NOMO-1 treated with DMSO at 0.1 percent for 48 hours (cell line): ENCODE data around the gene METTL25.
"Not testable (repeated sequence)": the region's sequence is repeated elsewhere in the genome, so short reads cannot be mapped to it uniquely, and the experiment has no call there.

Experiments
- DNase-seq: peaks from one replicate; lab custom pipeline; 2025; ENCODE audit not compliant: unreplicated experiment; lab: John Stamatoyannopoulos, UW

Gene METTL25, protein sequence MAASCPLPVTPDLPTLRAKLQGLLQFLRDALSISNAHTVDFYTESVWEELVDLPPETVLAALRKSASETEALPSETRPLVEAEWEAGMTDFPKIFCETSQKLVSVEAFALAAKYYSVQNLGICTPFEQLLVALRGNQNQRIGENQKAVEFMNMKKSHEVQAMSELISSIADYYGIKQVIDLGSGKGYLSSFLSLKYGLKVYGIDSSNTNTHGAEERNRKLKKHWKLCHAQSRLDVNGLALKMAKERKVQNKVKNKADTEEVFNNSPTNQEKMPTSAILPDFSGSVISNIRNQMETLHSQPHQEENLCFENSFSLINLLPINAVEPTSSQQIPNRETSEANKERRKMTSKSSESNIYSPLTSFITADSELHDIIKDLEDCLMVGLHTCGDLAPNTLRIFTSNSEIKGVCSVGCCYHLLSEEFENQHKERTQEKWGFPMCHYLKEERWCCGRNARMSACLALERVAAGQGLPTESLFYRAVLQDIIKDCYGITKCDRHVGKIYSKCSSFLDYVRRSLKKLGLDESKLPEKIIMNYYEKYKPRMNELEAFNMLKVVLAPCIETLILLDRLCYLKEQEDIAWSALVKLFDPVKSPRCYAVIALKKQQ

GRCh38 chr12:82358200-82359114, at the start of gene METTL25, which contains the start of gene CCDC59:
Gene METTL25, plus strand, starts transcription at chr12:82358529. Its CDS starts 37 bp downstream, at chr12:82358566.
Gene CCDC59, minus strand, starts transcription at chr12:82358387. Its CDS starts 11 bp downstream, at chr12:82358376.
- peak; percentile 96 for DNase-seq

DNA sequence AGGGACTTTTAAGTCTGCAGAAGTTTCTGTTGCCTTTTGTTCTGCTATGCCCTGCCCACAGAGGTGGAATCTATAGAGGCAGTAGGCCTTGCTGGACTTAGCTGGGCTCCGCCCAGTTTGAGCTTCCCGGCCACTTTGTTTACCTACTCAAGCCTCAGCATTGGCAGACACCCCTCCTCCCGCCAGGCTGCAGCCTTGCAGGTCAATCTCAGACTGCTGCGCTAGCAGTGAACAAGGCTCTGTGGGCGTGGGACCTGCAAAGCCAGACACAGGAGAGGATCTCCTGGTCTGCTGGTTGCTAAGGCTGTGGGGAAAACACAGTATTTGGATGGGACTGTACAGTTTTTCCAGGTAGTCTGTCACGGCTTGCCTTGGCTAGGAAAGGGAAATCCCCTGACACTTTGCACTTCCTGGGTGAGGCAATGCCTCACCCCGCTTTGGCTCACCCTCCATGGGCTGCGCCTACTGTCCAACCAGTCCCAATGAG, 43.9 kb upstream of the METTL25 start:
- DNase-seq = no peak

DNA sequence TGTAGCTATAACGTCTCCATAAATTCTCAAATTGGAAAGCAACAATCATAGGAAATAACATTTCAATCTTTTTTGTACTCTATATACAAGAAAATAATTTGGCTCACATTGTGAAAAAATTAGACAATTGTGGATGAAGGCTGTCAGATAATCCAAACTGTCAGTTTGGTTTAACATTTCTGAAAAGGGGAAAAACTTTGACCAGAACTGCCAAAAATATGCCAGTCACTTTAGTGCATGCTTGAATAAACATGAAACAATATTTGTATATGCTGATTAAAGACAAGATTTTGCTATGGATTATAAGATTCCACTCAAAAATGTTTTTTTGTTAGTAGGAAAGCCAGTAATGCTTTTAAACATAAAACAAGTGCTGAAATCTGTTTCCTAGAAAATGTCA, 39.1 kb upstream of the METTL25 start:
- no peak for DNase-seq

GRCh38 chr12:82325540-82326336, 32.6 kb upstream of the METTL25 start:
- DNase-seq = no peak

GRCh38 chr12:82326905-82327503, 31.3 kb upstream of the METTL25 start:
- DNase-seq = peak; percentile 14

- DNase-seq = no peak
These were observed 30.5 kb upstream of the METTL25 start for GRCh38 chr12:82327861-82328260.

DNA sequence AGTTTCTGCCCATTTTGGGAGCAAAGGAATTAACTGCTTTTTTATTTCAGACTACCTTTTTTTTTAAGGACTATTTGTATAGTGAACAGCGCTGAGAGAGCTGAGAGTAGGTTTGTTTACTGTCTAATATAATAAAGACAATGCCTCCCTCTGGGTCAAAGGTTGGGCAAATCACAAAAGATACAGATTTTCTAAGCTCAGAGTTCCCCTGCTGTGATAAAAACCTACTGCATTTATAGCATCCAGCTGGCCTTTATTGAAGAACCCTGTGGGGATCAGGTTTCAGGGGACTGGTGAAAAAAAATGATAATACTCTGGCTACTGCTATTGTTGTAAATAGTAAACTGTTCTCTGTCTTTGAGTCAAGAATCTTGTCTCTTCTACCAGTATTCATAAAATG, 28.8 kb upstream of the METTL25 start:
- DNase-seq = no peak

GRCh38 chr12:82350161-82350560, 8.2 kb upstream of the METTL25 start:
- DNase-seq = no peak

DNA sequence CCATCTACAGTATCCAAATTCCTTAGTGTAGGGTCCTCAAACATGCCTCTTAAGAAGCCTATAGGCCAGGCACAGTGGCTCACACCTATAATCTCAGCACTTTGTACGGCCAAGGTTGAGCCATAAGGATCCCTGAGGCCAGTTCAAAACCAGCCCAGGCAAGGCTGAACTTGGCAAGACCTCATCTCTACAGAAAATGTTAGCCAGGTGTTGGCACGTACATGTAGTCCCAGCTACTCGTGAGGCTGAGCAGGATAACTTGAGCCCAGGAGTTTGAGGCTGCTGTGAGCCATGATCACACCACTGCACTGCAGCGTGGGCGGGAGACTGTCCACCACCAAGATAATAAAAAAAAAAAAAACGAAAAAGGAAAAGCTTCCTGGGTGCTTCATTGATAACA, 6.9 kb upstream of the METTL25 start:
- DNase-seq = no peak

DNA sequence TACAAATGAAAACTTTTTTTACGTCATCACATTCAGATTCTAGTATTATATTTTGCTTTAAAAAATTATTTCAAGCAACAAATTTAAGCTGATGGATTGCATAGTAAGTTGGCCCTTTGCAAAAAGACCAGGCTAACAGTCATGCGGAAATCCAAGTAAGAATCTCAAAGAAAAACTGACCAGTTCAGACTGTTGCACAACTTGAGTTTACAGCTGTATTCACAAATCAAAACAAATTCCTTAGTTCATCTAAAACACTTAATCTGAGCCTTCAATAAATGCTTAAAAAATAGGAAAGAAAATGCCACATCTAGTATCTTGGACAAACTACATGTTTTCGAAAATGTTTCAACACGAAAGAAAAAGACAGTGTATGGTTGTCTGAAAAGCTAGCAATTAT, 989 bp upstream of the METTL25 start:
- no peak for DNase-seq

DNA sequence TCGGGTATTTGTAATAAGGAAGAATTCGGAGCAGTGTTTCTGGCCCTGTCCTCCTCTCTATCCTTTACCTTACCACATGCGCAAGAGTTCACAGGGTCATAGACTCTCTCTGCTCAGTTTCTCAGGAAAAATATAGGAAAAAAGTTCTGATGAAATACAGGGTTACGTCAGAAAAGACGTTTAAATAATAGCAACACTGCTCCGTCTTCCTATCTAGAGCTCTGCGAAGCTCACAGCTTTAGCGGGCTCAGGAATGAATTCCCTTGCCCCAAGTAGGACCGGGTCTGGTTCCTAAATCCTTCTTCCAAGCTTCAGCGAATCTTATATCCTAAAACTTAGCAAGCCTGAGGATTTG, 507 bp upstream of the METTL25 start:
- DNase-seq = no peak

DNA sequence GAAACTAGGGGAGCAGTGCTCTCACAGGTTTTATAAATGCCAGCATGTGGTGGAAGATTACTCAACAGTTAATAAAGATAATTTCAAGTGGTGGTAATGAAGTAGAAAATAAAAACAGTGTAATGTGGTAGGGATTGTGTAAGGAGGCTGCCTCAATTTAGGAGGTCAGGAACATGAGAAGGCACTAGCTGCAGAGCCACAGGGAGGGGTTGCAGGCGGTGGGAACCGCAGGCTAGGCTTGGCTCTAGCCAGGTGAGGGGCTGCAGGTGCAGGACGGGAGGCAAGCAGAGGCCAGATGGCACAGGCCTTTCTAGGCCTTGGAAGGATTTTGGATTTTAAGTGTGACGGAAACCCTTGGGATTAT, 768 bp downstream of the METTL25 start:
- peak; percentile 55 for DNase-seq

DNA sequence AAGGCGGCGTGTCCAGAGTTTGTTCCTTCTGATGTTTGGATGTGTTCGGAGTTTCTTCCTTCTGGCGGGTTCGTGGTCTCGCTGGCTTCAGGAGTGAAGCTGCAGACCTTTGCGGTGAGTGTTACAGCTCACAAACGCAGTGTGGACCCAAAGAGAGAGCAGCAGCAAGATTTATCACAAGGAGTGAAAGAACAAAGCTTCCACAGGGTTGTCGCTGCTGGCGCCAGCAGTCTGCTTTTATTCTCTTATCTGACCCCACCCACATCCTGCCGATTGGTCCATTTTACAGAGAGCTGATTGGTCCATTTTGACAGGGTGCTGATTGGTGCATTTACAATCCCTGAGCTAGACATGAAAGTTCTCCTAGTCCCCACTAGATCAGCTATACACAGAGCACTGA, 2.5 kb downstream of the METTL25 start:
- DNase-seq = not testable (repeated sequence)

GRCh38 chr12:82361461-82361915, 3.2 kb downstream of the METTL25 start:
- DNase-seq = no peak

DNA sequence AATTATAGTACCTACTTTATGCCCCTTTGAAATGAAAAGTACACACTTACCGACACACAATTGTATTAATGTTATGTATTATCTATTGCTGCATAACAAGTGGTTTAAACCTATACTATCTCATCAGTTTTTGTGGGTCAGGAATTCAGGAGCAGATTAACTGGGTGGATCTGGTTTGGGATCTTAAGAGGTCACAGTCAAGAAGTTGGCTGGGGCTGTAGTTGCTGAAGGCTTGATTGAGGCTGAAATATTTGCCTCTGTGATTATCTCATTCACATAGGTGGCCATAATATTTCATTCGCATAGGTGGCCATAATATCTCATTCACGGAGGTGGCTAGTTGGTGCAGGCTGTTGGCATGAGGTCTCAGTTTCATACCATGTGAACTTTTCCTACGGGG, 5.7 kb downstream of the METTL25 start:
- no peak for DNase-seq

DNA sequence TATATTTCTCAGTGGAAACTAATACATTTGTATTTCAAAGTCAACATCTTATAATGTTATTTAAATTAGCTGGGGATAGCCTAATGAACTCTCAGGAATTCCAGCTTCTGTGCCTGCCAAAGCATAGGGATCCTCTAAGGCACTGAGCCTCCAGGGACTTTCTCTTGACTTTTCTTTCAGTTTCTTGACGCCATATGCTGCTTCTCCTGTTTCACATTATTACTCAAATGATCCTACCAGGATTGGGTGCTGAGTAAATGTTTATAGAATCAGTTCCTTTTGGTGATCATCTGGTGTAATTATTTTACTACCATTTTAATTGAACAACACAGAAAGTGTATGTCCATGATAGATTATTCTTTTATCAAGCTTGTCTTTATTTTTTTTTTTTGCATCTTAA, 7.9 kb downstream of the METTL25 start:
- DNase-seq = no peak

DNA sequence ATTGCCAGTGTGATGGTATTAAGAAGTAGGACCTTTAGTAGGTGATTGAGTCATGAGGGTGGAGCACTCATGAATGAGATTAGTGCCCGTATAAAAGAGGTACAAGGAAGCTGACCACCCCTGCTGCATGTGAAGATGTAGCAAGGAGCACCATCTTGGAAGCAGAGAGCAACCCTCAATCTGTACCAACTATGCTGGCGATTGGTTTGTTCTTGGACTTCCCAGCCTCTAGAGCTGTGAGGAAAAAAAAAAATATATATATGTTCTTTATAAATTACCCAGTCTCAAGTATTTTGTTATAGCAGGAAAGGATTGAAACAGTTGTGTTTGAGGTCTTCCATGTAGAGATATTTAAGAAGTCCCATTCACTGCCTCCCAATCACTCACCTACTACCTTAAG, 16.9 kb downstream of the METTL25 start:
- no peak for DNase-seq

DNA sequence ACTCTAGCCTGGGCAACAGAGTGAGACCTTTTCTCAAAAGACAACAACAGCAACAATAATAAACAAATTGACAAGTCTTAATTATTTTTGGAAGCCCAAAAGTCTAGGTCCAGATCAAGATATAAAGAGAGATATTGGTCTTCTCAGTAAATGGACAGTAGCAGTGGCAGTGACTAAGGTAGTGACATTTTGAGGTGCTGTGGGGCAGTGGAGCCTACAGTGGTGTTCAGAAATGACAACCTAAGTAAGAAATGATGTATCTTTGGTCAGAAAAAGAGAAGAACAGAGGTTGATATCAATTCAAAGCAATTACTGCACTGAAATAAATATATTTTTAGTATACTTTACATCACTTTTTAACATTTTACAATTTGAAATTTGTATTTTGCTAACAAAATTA, 20.7 kb downstream of the METTL25 start:
- DNase-seq = no peak

- DNase-seq = no peak
These were observed 25.7 kb downstream of the METTL25 start for GRCh38 chr12:82383930-82384552.

DNA sequence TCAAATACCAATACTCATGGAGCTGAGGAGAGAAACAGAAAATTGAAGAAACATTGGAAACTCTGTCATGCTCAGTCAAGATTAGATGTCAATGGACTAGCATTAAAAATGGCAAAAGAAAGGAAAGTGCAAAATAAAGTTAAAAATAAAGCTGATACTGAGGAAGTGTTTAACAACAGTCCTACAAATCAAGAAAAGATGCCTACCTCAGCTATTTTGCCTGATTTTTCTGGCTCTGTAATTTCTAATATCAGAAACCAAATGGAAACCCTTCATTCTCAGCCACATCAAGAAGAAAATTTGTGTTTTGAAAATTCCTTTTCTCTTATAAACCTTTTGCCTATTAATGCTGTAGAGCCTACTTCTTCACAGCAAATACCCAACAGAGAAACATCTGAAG, 40.5 kb downstream of the METTL25 start:
- DNase-seq = no peak
